GM23338 (cell line): ENCODE data around the gene ATP8A2. TPM values are rescaled to one million over a fixed set of nuclear protein-coding genes. Genes with fewer than 3 reads are reported as not detected.

ENCODE experiments used
- ATAC-seq: fragments of 200-7000 bp; cut with Tn5 transposase; 3 replicates; pipeline ENCODE4 v1.9.1; 2020
- DNase-seq: peaks from one replicate; pipeline ENCODE4 v3.0.0-alpha.2; 2015; ENCODE audit warnings: low spot score
- H2AFZ ChIP-seq: fragments of 200-600 bp; sonication (generic); 2 replicates; pipeline ENCODE4 v1.8.0; 2016; ENCODE audit warnings: antibody characterized with exemption, mild to moderate bottlenecking, moderate library complexity
- H3F3A ChIP-seq: fragments of 200-600 bp; sonication (generic); replicated peaks from 2 replicates; pipeline ENCODE4 v1.8.0; 2017; ENCODE audit warnings: antibody characterized with exemption, mixed run types, low read depth
- H3K27ac ChIP-seq: fragments of 200-600 bp; sonication (generic); 2 replicates; pipeline ENCODE4 v1.6.1; 2016; ENCODE audit warnings: low read depth
- H3K27me3 ChIP-seq: fragments of 200-600 bp; sonication (generic); 2 replicates; pipeline ENCODE4 v1.8.0; 2016; ENCODE audit warnings: mild to moderate bottlenecking, mixed run types, moderate library complexity; ENCODE audit not compliant: insufficient read depth
- H3K36me3 ChIP-seq: fragments of 200-600 bp; sonication (generic); 2 replicates; pipeline ENCODE4 v1.8.0; 2016; ENCODE audit warnings: mild to moderate bottlenecking; ENCODE audit not compliant: insufficient read depth
- H3K4me1 ChIP-seq: fragments of 200-600 bp; sonication (generic); 2 replicates; pipeline ENCODE4 v1.8.0; 2016; ENCODE audit warnings: mild to moderate bottlenecking, moderate library complexity; ENCODE audit not compliant: insufficient read depth
- H3K4me2 ChIP-seq: fragments of 200-600 bp; sonication (generic); 2 replicates; pipeline ENCODE4 v1.7.1; 2017; ENCODE audit warnings: mixed run types
- H3K4me3 ChIP-seq: fragments of 200-600 bp; sonication (generic); 2 replicates; pipeline ENCODE4 v1.6.1; 2016; ENCODE audit warnings: mixed run types
- H3K79me2 ChIP-seq: fragments of 200-600 bp; sonication (generic); replicated peaks from 2 replicates; pipeline ENCODE4 v1.8.0; 2017; ENCODE audit warnings: mild to moderate bottlenecking; ENCODE audit not compliant: insufficient read depth
- H3K9me2 ChIP-seq: fragments of 200-600 bp; sonication (generic); 2 replicates; pipeline ENCODE4 v1.8.0; 2017; ENCODE audit not compliant: insufficient read depth
- H4K20me1 ChIP-seq: fragments of 200-600 bp; sonication (generic); replicated peaks from 2 replicates; pipeline ENCODE4 v1.8.0; 2017; ENCODE audit warnings: mild to moderate bottlenecking; ENCODE audit not compliant: insufficient read depth
- H3K27ac Mint-ChIP-seq: 2 replicates; pipeline ENCODE4 v1.8.0; 2020; ENCODE audit warnings: inconsistent platforms, mild to moderate bottlenecking, moderate library complexity, mixed read lengths
- H3K27me3 Mint-ChIP-seq: 3 replicates; pipeline ENCODE4 v1.8.0; 2022; ENCODE audit warnings: low read depth, mild to moderate bottlenecking, moderate library complexity, mixed read lengths, inconsistent platforms; ENCODE audit not compliant: insufficient read depth, poor library complexity
- H3K36me3 Mint-ChIP-seq: 3 replicates; pipeline ENCODE4 v1.8.0; 2021; ENCODE audit warnings: low read depth, mild to moderate bottlenecking, inconsistent platforms, moderate library complexity, mixed read lengths
- H3K4me1 Mint-ChIP-seq: 3 replicates; pipeline ENCODE4 v1.8.0; 2020; ENCODE audit warnings: mild to moderate bottlenecking, inconsistent platforms, mixed read lengths
- H3K4me3 Mint-ChIP-seq: 3 replicates; pipeline ENCODE4 v1.8.0; 2021; ENCODE audit warnings: moderate library complexity, mild to moderate bottlenecking, inconsistent platforms, mixed read lengths
- H3K9me3 Mint-ChIP-seq: 3 replicates; pipeline ENCODE4 v1.8.0; 2020; ENCODE audit warnings: moderate library complexity, mild to moderate bottlenecking, inconsistent platforms, mixed read lengths
- CREB1 ChIP-seq: fragments of 250-450 bp; sonication (Bioruptor Pico); IDR thresholded peaks from 2 replicates; pipeline ENCODE4 v1.5.0; 2020; ENCODE audit warnings: low read depth, mild to moderate bottlenecking, moderate library complexity
- ETS1 ChIP-seq: IDR thresholded peaks from 2 replicates; pipeline ENCODE4 v1.6.1; 2016; ENCODE audit warnings: antibody characterized with exemption
- EZH2 ChIP-seq: fragments of 200-600 bp; sonication (generic); IDR thresholded peaks from one replicate; pipeline ENCODE4 v1.8.0; 2017; ENCODE audit warnings: antibody characterized with exemption, mild to moderate bottlenecking, low read depth; ENCODE audit not compliant: unreplicated experiment
- JUNB ChIP-seq: IDR thresholded peaks from one replicate; pipeline ENCODE4 v1.6.1; 2016; ENCODE audit warnings: antibody characterized with exemption; ENCODE audit not compliant: unreplicated experiment
- NANOG ChIP-seq: IDR thresholded peaks from 2 replicates; pipeline ENCODE4 v1.6.1; 2016; ENCODE audit warnings: antibody characterized with exemption, borderline replicate concordance
- REST ChIP-seq: IDR thresholded peaks from one replicate; pipeline ENCODE4 v1.6.1; 2018; ENCODE audit warnings: antibody characterized with exemption; ENCODE audit not compliant: unreplicated experiment
- STAT1 ChIP-seq: IDR thresholded peaks from one replicate; pipeline ENCODE4 v1.6.1; 2016; ENCODE audit warnings: antibody characterized with exemption; ENCODE audit not compliant: unreplicated experiment
- ZNF114 ChIP-seq: fragments of 250-450 bp; sonication (Bioruptor Pico); IDR thresholded peaks from 2 replicates; pipeline ENCODE4 v1.5.0; 2020; ENCODE audit warnings: mild to moderate bottlenecking, moderate library complexity
- ZNF331 ChIP-seq: fragments of 250-450 bp; sonication (Bioruptor Pico); IDR thresholded peaks from 2 replicates; pipeline ENCODE4 v1.5.0; 2020; ENCODE audit warnings: low read depth, mild to moderate bottlenecking, moderate library complexity
- polyA plus RNA-seq: library from polyadenylated mRNA; unstranded; fragments of >200 nt; fragmentation: Nextera tagmentation; extraction: Ambion mirVana; gene quantifications from 2 replicates; pipeline ENCODE4 v1.2.1, GENCODE V29; 2016
- total RNA-seq: library from RNA; depleted of rRNA; stranded (reverse); fragments of >200 nt; shearing (Covaris generic); gene quantifications from 2 replicates; pipeline ENCODE4 v1.2.3, GENCODE V29; 2014
- TF ChIP-seq, protein P1 (sequence below), 2 experiments: fragments of 200-600 bp in 1 of 2; sonication (generic) in 1 of 2; conservative IDR thresholded peaks; 2 replicates each; pipeline versions ENCODE4 v1.5.1 to v1.6.1; 2016 to 2017; ENCODE audit warnings: antibody characterized with exemption in 2 of 2, low read depth in 2 of 2, mild to moderate bottlenecking in 2 of 2, moderate library complexity in 1 of 2

The ATP8A2 gene
- total and polyA plus RNA-seq, 2 experiments from 2014 or later = 5.7 to 8.8 TPM

- TF ChIP-seq, protein P1, sequence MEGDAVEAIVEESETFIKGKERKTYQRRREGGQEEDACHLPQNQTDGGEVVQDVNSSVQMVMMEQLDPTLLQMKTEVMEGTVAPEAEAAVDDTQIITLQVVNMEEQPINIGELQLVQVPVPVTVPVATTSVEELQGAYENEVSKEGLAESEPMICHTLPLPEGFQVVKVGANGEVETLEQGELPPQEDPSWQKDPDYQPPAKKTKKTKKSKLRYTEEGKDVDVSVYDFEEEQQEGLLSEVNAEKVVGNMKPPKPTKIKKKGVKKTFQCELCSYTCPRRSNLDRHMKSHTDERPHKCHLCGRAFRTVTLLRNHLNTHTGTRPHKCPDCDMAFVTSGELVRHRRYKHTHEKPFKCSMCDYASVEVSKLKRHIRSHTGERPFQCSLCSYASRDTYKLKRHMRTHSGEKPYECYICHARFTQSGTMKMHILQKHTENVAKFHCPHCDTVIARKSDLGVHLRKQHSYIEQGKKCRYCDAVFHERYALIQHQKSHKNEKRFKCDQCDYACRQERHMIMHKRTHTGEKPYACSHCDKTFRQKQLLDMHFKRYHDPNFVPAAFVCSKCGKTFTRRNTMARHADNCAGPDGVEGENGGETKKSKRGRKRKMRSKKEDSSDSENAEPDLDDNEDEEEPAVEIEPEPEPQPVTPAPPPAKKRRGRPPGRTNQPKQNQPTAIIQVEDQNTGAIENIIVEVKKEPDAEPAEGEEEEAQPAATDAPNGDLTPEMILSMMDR (conservative IDR thresholded peaks at IDR 0.05; ENCODE audit: low read depth in 2 of 2) = no peak
- TF ChIP-seq EZH2 = no peak
Observed at GRCh38 chr13:25939961-25940687, 568.4 kb downstream of the ATP8A2 start (continued).

GRCh38 chr13:25943081-25943480, 571.3 kb downstream of the ATP8A2 start:
- H3K27ac Mint-ChIP-seq = no peak overlapping the region
- Histone ChIP-seq H3K27me3 (no peaks in the 10 kb centered on the region), H3K9me2 (peaks cover 6% of the 10 kb centered on the region; the same call in 1 of the 2 replicates), H3K4me3 (no peak overlapping the region), H2AFZ (no peak overlapping the region), H3K4me2 (no peak overlapping the region), H3K36me3 (no peaks in the 10 kb centered on the region), H3K27ac (no peak overlapping the region), H3F3A (no peaks in the 10 kb centered on the region), H3K79me2 (no peaks in the 10 kb centered on the region), H3K4me1 (no peaks in the 10 kb centered on the region), H4K20me1 (no peaks in the 10 kb centered on the region)
- DNase-seq (no peak), ATAC-seq (no peak)
- no peaks in the 10 kb centered on the region; the same call in 2 of the 3 replicates for H3K9me3 Mint-ChIP-seq
- H3K36me3 Mint-ChIP-seq = peaks cover 4% of the 10 kb centered on the region; the same call in 2 of the 3 replicates
- H3K4me3 Mint-ChIP-seq = no peak overlapping the region
- H3K27me3 Mint-ChIP-seq = peaks cover 3% of the 10 kb centered on the region
- peaks cover 21% of the 10 kb centered on the region for H3K4me1 Mint-ChIP-seq
- TF ChIP-seq NANOG (no peak), REST (no peak), EZH2 (no peak), ETS1 (no peak), JUNB (no peak), ZNF331 (no peak), STAT1 (no peak), ZNF114 (no peak), CREB1 (CRISPR knock-in tag) (no peak)
- TF ChIP-seq, protein P1 (conservative IDR thresholded peaks at IDR 0.05; ENCODE audit: low read depth in 2 of 2) = no peak
